IPS-18c (cell line): Measurements from ENCODE around the gene ANKRD53.
"Not testable (repeated sequence)": the region's sequence is repeated elsewhere in the genome, so short reads cannot be mapped to it uniquely, and the experiment has no call there.

Source experiments
- H3K4me3 ChIP-seq: 2 replicates; pipeline ENCODE4 v1.7.0; 2013; ENCODE audit warnings: low read depth, mild to moderate bottlenecking, low read length, moderate library complexity; ENCODE audit not compliant: insufficient read depth
- H3K9me3 ChIP-seq: one replicate; pipeline ENCODE4 v1.6.1; 2013; ENCODE audit warnings: mild to moderate bottlenecking, low read length, moderate library complexity; ENCODE audit not compliant: control insufficient read depth, insufficient read depth

ANKRD53 gene

GRCh38 chr2:71018625-71019024 lies 40.2 kb downstream of the ANKRD53 start:
- no peak overlapping the region for H3K4me3 ChIP-seq
- H3K9me3 ChIP-seq: no peaks in the 10 kb centered on the region

GRCh38 chr2:71019989-71020388 lies 41.6 kb downstream of the ANKRD53 start:
- not testable (repeated sequence) for H3K9me3 ChIP-seq, H3K4me3 ChIP-seq

- not testable (repeated sequence) for H3K4me3 ChIP-seq, H3K9me3 ChIP-seq
Measured at GRCh38 chr2:71021394-71021793, 43.0 kb downstream of the ANKRD53 start.

- H3K4me3 ChIP-seq, H3K9me3 ChIP-seq: not testable (repeated sequence)
Measured at GRCh38 chr2:71023553-71024243, 45.3 kb downstream of the ANKRD53 start.
